Left cardiac atrium (tissue), 4 donors: ENCODE results near the gene SLC25A29. TPM values are rescaled to one million over a fixed set of nuclear protein-coding genes. Genes with fewer than 3 reads are reported as not detected.
"Not testable (repeated sequence)": the region's sequence is repeated elsewhere in the genome, so short reads cannot be mapped to it uniquely, and the experiment has no call there.

Experiments
- ATAC-seq, 2 donors: fragments of 200-7000 bp; cut with Tn5 transposase; one replicate each; pipeline ENCODE4 v1.9.1; 2020; ENCODE audit warnings: mild to moderate bottlenecking in 2 of 2, moderate library complexity in 2 of 2
- DNase-seq: peaks from one replicate; pipeline ENCODE4 v3.0.0-alpha.2; 2020
- intact Hi-C, 2 donors: fragments of 100-400 bp; cut with DNase I; formaldehyde crosslinking; loops; one replicate each; pipeline versions ENCODE4 v1.14.1 to v1.15.1; 2022 to 2023
- total RNA-seq, 2 donors: library from RNA; stranded (reverse); fragmentation: NEBNext Ultra II Directional; extraction: Animal tissue kit (Norgen Biotek cat#: 25700); gene quantifications; one replicate each; pipeline ENCODE4 v1.2.1, GENCODE V29; 2021
- donor health status: DM: no; HTN: yes; CAD: no.
- donor health status: DM: no; HTN: yes; CAD: no; lungs with severe emphysema.
- donor health status: DM: yes; HTN: yes; CAD: no.
- donor health status: Dilated cardiomyopathy.

Gene SLC25A29
- total RNA-seq, 2 donors from 2014 or later = 19.7 to 22.1 TPM

GRCh38 chr14:100298551-100299237 lies 7.5 kb downstream of the SLC25A29 start:
- intact Hi-C loops = no loop called here
- ATAC-seq (no peak), DNase-seq (no peak)

GRCh38 chr14:100297320-100298300 lies 8.6 kb downstream of the SLC25A29 start:
- DNase-seq = peak; percentile 82
- peak; percentile 85 to 89 for ATAC-seq
- intact Hi-C loops = no loop called here

GRCh38 chr14:100296729-100297128 lies 9.5 kb downstream of the SLC25A29 start:
- intact Hi-C loops, DNase-seq, ATAC-seq: not testable (repeated sequence)

GRCh38 chr14:100296106-100296651 lies 10.1 kb downstream of the SLC25A29 start:
- intact Hi-C loops = no loop called here
- no peak for DNase-seq
- ATAC-seq = no peak

- intact Hi-C loops = no loop called here
- DNase-seq (no peak), ATAC-seq (no peak)
Measured at GRCh38 chr14:100295376-100296105, 10.7 kb downstream of the SLC25A29 start.

GRCh38 chr14:100294963-100295330 lies 11.3 kb downstream of the SLC25A29 start:
- no peak for DNase-seq
- no peak for ATAC-seq
- intact Hi-C loops = no loop called here

GRCh38 chr14:100294213-100294962 lies 11.9 kb downstream of the SLC25A29 start:
- intact Hi-C loops = no loop called here
- peak; percentile 48 to 49 for ATAC-seq
- peak; percentile 72 for DNase-seq

GRCh38 chr14:100293497-100294212 lies 12.6 kb downstream of the SLC25A29 start:
- no peak for ATAC-seq
- intact Hi-C loops = no loop called here
- DNase-seq = peak; percentile 19

GRCh38 chr14:100292776-100293461 lies 13.3 kb downstream of the SLC25A29 start:
- DNase-seq = peak; percentile 13
- no peak for ATAC-seq
- intact Hi-C loops = no loop called here

GRCh38 chr14:100292301-100292775 lies 13.9 kb downstream of the SLC25A29 start:
- intact Hi-C loops = no loop called here
- ATAC-seq = no peak
- DNase-seq = no peak

- DNase-seq (no peak), ATAC-seq (no peak)
- intact Hi-C loops = no loop called here
Measured at GRCh38 chr14:100291305-100292075, 14.8 kb downstream of the SLC25A29 start.

- no peak for ATAC-seq
- DNase-seq = no peak
- intact Hi-C loops = no loop called here
Measured at GRCh38 chr14:100290607-100291304, 15.5 kb downstream of the SLC25A29 start.

GRCh38 chr14:100289916-100290606 lies 16.2 kb downstream of the SLC25A29 start:
- no peak for DNase-seq
- intact Hi-C loops = loop anchor here in 1 of 2 donors (5.0 kb wide), 1 partner anchor 38 kb away; no protein-coding TSS in a partner anchor

GRCh38 chr14:100288382-100289185 lies 17.7 kb downstream of the SLC25A29 start:
- intact Hi-C loops = loop anchor here in 1 of 2 donors (5.0 kb wide), 1 partner anchor 36 kb away; no protein-coding TSS in a partner anchor
- DNase-seq = no peak

More at GRCh38 chr14:100289916-100290606, 16.2 kb downstream of the SLC25A29 start:
- no peak for ATAC-seq

More at GRCh38 chr14:100288382-100289185, 17.7 kb downstream of the SLC25A29 start:
- ATAC-seq = no peak
